ENCODE measurements around the gene RARRES1.

- TF ChIP-seq, protein P1, sequence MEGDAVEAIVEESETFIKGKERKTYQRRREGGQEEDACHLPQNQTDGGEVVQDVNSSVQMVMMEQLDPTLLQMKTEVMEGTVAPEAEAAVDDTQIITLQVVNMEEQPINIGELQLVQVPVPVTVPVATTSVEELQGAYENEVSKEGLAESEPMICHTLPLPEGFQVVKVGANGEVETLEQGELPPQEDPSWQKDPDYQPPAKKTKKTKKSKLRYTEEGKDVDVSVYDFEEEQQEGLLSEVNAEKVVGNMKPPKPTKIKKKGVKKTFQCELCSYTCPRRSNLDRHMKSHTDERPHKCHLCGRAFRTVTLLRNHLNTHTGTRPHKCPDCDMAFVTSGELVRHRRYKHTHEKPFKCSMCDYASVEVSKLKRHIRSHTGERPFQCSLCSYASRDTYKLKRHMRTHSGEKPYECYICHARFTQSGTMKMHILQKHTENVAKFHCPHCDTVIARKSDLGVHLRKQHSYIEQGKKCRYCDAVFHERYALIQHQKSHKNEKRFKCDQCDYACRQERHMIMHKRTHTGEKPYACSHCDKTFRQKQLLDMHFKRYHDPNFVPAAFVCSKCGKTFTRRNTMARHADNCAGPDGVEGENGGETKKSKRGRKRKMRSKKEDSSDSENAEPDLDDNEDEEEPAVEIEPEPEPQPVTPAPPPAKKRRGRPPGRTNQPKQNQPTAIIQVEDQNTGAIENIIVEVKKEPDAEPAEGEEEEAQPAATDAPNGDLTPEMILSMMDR (IDR thresholded peaks at IDR 0.05), result no peak
- TF ChIP-seq POLR2A (IDR thresholded peaks at IDR 0.05), result no peak
Observed at GRCh38 chr3:158660711-158661110, 71.5 kb downstream of the RARRES1 start.

Data from testis (tissue), 2 donors.